Pancreas (tissue), 10 donors: ENCODE results near the gene GDPD5. TPM values are rescaled to one million over a fixed set of nuclear protein-coding genes. Genes with fewer than 3 reads are reported as not detected.

Experiments
- ATAC-seq, 4 donors: fragments of 200-7000 bp; cut with Tn5 transposase; one replicate each; pipeline versions ENCODE4 v1.8.0 to v1.9.1; 2020; ENCODE audit warnings: mild to moderate bottlenecking in 4 of 4, moderate library complexity in 4 of 4
- DNase-seq, 6 donors: peaks; one replicate each; pipeline ENCODE4 v3.0.0-alpha.2; 2020
- FAIRE-seq: peaks from 2 replicates; lab custom pipeline; 2012; peaks lifted over from hg19 to GRCh38; lab: Jason Lieb, UNC
- H3K27ac ChIP-seq, 4 donors: fragments of 200-600 bp; sonication (generic); 1 replicate in 3 of 4; 2 replicates in 1 of 4; pipeline versions ENCODE4 v1.5.0 to v1.8.0; 2020
- H3K27me3 ChIP-seq, 4 donors: fragments of 200-600 bp; one replicate each; pipeline ENCODE4 v1.8.0; 2021
- H3K36me3 ChIP-seq, 3 donors: fragments of 200-600 bp; sonication (generic) in 1 of 3; one replicate each; pipeline versions ENCODE4 v1.5.0 to v1.8.0; 2020 to 2021
- H3K4me1 ChIP-seq, 3 donors: fragments of 200-600 bp; one replicate each; pipeline ENCODE4 v1.8.0; 2021
- H3K4me3 ChIP-seq, 4 donors: fragments of 200-600 bp; sonication (generic) in 2 of 4; one replicate each; pipeline versions ENCODE4 v1.5.0 to v1.8.0; 2020 to 2021
- H3K9me3 ChIP-seq, 4 donors: fragments of 200-600 bp; one replicate each; pipeline ENCODE4 v1.8.0; 2021
- WGBS, 2 donors: extraction: QIAGEN DNeasy Blood & Tissue Kit; methylation state at CpG; one replicate each; pipeline ENCODE4 v1.1.7; 2013; 5-methylcytosine and 5-hydroxymethylcytosine counted together
- intact Hi-C, 3 donors: fragments of 100-400 bp; cut with DNase I; formaldehyde crosslinking; loops; one replicate each; pipeline versions ENCODE4 v1.11.1 to v1.14.2; 2022
- polyA plus RNA-seq, 2 donors: library from polyadenylated mRNA; stranded (reverse); fragments of 200-250 nt; gene quantifications; one replicate each; pipeline ENCODE4 v1.2.3, GENCODE V29; 2013
- total RNA-seq, 6 donors: library from RNA; stranded (reverse); fragmentation: NEBNext Ultra II Directional in 4 of 6; extraction: Animal tissue kit (Norgen Biotek cat#: 25700) in 4 of 6; gene quantifications; one replicate each; pipeline versions ENCODE4 v1.2.1 to v1.2.4, GENCODE V29; 2021 to 2023
- TF ChIP-seq, protein P1 (sequence below), 4 donors: fragments of 200-600 bp; sonication (generic) in 3 of 4; IDR thresholded peaks; one replicate each; pipeline versions ENCODE4 v1.5.0 to v1.8.0; 2021; ENCODE audit warnings: antibody characterized with exemption in 4 of 4
- donor health status: healthy with polysubstance abuse.
- donor health status: DM: no; HTN: no; CAD: no; lungs with moderate emphysema.
- donor health status: DM: no; HTN: no; CAD: no.
- donor health status: control.
- donor health status: control.
- donor health status: Bipolar disorder and iron deficiency.
- donor health status: DM: yes; HTN: yes; CAD: no.
- donor health status: DM: no; HTN: no; CAD: no.
- donor health status: DM: no; HTN: no; CAD: no.
- donor health status: DM: yes; HTN: yes; CAD: no.

Gene GDPD5
- total and polyA plus RNA-seq, 8 donors, result 24.3 to 92.9 (median 32.7) TPM

DNA sequence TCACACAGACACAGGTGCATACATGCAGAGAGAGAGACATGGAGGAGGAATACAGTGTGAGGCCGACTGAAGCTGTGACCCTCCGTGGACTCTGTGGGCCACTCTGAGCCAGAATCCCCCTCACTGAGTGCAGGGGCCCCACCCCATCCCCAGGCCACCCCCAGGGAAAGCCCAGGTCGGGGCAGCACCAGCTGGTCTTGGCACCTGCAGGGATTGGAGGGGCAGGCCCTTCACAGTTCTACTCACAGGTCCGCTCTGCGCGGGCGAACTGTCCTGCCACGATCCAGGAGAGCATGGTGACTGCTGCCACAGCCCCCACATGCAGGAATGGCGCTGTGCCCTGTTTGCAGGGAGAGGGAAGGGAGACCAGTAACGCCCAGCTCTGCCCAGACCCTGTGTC lies 76.5 kb downstream of the GDPD5 start:
- intact Hi-C loops, result loop anchor here in 2 of 3 donors (10.0 kb wide), 2 partner anchors 54 to 86 kb away; partner anchors contain the start of gene RPS3 (in 1 of the 2)
- Histone ChIP-seq H3K36me3 (no peaks in the 10 kb centered on the region), H3K27me3 (no peaks in the 10 kb centered on the region), H3K27ac (no peak overlapping the region), H3K4me1 (peaks cover 4 to 7% (median 7%) of the 10 kb centered on the region in 3 donors), H3K4me3 (no peak overlapping the region), H3K9me3 (no peaks in the 10 kb centered on the region)
- peak in 1 of 6 donors; percentile 65 for DNase-seq
- 89 to 92% methylated on average over 10 of the region's 10 CpGs for whole genome bisulfite sequencing, 2 donors
- FAIRE-seq, result no peak
- no peak for ATAC-seq
- TF ChIP-seq, protein P1, sequence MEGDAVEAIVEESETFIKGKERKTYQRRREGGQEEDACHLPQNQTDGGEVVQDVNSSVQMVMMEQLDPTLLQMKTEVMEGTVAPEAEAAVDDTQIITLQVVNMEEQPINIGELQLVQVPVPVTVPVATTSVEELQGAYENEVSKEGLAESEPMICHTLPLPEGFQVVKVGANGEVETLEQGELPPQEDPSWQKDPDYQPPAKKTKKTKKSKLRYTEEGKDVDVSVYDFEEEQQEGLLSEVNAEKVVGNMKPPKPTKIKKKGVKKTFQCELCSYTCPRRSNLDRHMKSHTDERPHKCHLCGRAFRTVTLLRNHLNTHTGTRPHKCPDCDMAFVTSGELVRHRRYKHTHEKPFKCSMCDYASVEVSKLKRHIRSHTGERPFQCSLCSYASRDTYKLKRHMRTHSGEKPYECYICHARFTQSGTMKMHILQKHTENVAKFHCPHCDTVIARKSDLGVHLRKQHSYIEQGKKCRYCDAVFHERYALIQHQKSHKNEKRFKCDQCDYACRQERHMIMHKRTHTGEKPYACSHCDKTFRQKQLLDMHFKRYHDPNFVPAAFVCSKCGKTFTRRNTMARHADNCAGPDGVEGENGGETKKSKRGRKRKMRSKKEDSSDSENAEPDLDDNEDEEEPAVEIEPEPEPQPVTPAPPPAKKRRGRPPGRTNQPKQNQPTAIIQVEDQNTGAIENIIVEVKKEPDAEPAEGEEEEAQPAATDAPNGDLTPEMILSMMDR (IDR thresholded peaks at IDR 0.05), result no peak

DNA sequence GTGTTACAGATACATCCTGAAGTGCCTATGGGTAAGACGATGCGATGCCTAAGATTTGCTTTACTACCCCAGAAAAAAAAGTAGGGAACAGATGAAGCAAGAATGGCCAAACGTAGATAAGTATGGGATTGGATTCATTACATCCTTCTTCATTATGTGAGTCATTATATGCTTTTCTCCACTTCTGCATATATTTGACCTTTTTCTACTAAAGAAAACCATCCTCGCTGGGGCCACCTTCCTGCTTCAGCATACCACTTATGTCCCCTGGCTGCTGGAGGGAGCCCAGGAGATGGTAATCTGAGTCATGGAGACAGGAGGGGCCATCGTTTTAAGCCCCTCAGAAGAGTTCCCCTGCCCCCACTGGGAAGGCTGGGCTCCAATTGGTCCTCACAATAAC lies 78.3 kb downstream of the GDPD5 start:
- no peaks in the 10 kb centered on the region for H3K36me3 ChIP-seq
- H3K4me3 ChIP-seq, result no peak overlapping the region
- H3K9me3 ChIP-seq, result no peaks in the 10 kb centered on the region
- no peaks in the 10 kb centered on the region for H3K27me3 ChIP-seq
- H3K27ac ChIP-seq, result no peak overlapping the region
- ATAC-seq (no peak), FAIRE-seq (no peak), DNase-seq (no peak)
- WGBS, 2 donors, result 76 to 77% methylated on average over 5 of the region's 5 CpGs
- intact Hi-C loops, result loop anchor here (2.0 to 10.0 kb wide), 3 partner anchors 53 to 87 kb away; partner anchors contain the start of gene RPS3 (in 1 of the 3)
- TF ChIP-seq, protein P1 (IDR thresholded peaks at IDR 0.05), result no peak
- no peaks in the 10 kb centered on the region for H3K4me1 ChIP-seq

DNA sequence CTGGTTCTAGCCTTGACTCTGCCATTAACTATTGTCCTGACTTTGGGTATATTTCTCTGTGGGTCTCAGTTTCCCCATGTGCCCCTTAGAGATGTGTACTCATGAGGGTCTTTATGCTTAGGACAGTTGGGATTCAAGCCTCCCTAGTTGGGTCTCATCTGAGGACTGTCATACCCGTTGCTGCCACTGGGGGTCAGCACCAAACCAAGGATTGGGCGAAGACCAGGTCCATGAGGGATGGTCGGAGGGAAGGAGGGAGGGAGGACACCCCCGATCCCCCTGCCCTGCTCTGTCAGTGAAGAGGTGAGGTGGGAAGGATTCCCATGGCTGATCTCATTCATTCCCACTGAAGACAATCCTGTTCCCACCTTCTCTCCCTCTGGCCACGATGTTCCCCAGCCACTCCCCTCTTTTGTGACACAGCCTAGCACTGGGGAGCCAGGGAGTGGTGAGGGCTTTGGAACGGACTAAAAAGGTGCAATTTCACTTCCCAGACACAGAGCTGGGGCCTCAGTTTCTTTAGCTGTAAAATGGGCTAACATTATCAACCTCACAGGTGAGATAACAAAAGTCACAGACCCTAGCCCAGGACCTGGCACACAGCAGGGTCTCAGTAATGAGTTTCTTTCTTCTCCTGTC lies 80.3 kb downstream of the GDPD5 start:
- Histone ChIP-seq H3K4me1 (no peaks in the 10 kb centered on the region), H3K9me3 (no peaks in the 10 kb centered on the region), H3K4me3 (no peak overlapping the region), H3K27me3 (no peaks in the 10 kb centered on the region), H3K36me3 (no peaks in the 10 kb centered on the region), H3K27ac (no peak overlapping the region)
- DNase-seq (peak; percentile 43 to 91 (median 70)), ATAC-seq (peak; percentile 75 to 91 (median 88)), FAIRE-seq (no peak)
- intact Hi-C loops, result loop anchor here in 2 of 3 donors (10.0 kb wide), 2 partner anchors 51 to 89 kb away; partner anchors contain the start of gene RPS3 (in 1 of the 2)
- WGBS, 2 donors, result 13 to 14% methylated on average over 6 of the region's 6 CpGs
- TF ChIP-seq, protein P1 (IDR thresholded peaks at IDR 0.05), result peak; percentile 84 to 91 (median 88)

DNA sequence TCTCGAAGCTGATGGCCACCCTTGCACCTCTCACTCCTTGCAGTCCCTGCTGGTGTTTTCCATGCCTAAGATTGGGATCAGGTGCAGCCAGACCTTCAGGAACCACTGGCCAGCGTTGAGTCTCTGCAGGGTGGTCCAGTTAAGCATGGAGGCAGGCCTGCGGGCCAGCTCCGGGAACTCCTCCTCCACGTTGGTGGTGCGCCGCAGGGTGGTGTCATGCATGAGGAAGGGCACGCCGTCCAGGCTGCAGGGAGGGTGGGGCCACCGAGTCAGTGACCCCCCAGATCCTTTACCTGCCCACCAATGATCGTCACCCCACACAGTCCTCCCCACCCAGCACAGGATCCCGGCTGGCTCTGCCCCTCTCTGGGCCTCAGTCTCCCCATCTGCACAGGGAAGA lies 82.7 kb downstream of the GDPD5 start:
- WGBS, 2 donors, result 90 to 92% methylated on average over 12 of the region's 12 CpGs
- FAIRE-seq (no peak), DNase-seq (peak in 1 of 6 donors; percentile 58), ATAC-seq (no peak)
- H3K4me3 ChIP-seq, result no peak overlapping the region
- H3K4me1 ChIP-seq, result no peaks in the 10 kb centered on the region
- H3K27ac ChIP-seq, result no peak overlapping the region
- H3K36me3 ChIP-seq, result no peaks in the 10 kb centered on the region
- TF ChIP-seq, protein P1 (IDR thresholded peaks at IDR 0.05), result no peak
- no peaks in the 10 kb centered on the region for H3K9me3 ChIP-seq
- H3K27me3 ChIP-seq, result no peaks in the 10 kb centered on the region
- intact Hi-C loops, result loop anchor here in 2 of 3 donors (5.0 to 10.0 kb wide), 3 partner anchors 48 to 92 kb away; partner anchors contain the start of gene RPS3 (in 1 of the 2)
